Breast epithelium (tissue), 4 donors: ENCODE measurements around the gene KLHL26. TPM values are rescaled to one million over a fixed set of nuclear protein-coding genes. Genes with fewer than 3 reads are reported as not detected.
A peak's percentile ranks its signal among the peaks of the same experiment; 100 is the strongest.

Source experiments
- DNase-seq, 2 donors: peaks; one replicate each; pipeline ENCODE4 v3.0.0-alpha.2; 2019; ENCODE audit warnings: low spot score in 2 of 2
- H3K27ac ChIP-seq, 2 donors: fragments of 200-600 bp; sonication (generic) in 1 of 2; one replicate each; pipeline ENCODE4 v1.5.1; 2016 to 2019; ENCODE audit warnings: mild to moderate bottlenecking in 1 of 2
- H3K27me3 ChIP-seq, 2 donors: fragments of 200-600 bp; sonication (generic) in 1 of 2; one replicate each; pipeline versions ENCODE4 v1.5.1 to v1.6.0; 2017 to 2019; ENCODE audit warnings: control low read depth in 1 of 2, mild to moderate bottlenecking in 1 of 2
- H3K36me3 ChIP-seq: fragments of 200-600 bp; one replicate; pipeline ENCODE4 v1.5.1; 2019
- H3K4me1 ChIP-seq, 2 donors: fragments of 200-600 bp; sonication (generic); one replicate each; pipeline ENCODE4 v1.5.1; 2016 to 2019; ENCODE audit warnings: control low read depth in 1 of 2
- H3K4me3 ChIP-seq, 3 donors: fragments of 200-600 bp; sonication (generic); 1 replicate in 2 of 3; 2 replicates in 1 of 3; pipeline ENCODE4 v1.5.1; 2016 to 2019; ENCODE audit warnings: mild to moderate bottlenecking in 3 of 3, moderate library complexity in 2 of 3
- H3K9me3 ChIP-seq, 2 donors: fragments of 200-600 bp; sonication (generic) in 1 of 2; one replicate each; pipeline ENCODE4 v1.5.1; 2016 to 2019; ENCODE audit warnings: control low read depth in 1 of 2
- CTCF ChIP-seq, 3 donors: fragments of 450-650 bp; IDR thresholded peaks; one replicate each; pipeline ENCODE4 v1.5.1; 2016 to 2017; ENCODE audit warnings: antibody characterized with exemption in 3 of 3, mild to moderate bottlenecking in 3 of 3, moderate library complexity in 3 of 3
- POLR2A ChIP-seq: fragments of 450-650 bp; IDR thresholded peaks from one replicate; pipeline ENCODE4 v1.6.1; 2016; ENCODE audit warnings: antibody characterized with exemption, mild to moderate bottlenecking, moderate library complexity
- POLR2AphosphoS5 ChIP-seq, 3 donors: sonication (generic); formaldehyde crosslinking; IDR thresholded peaks; one replicate each; pipeline ENCODE4 v1.6.1; 2017; ENCODE audit warnings: antibody characterized with exemption in 3 of 3
- intact Hi-C: fragments of 100-400 bp; cut with DNase I; formaldehyde crosslinking; loops from one replicate; pipeline ENCODE4 v1.15.1; 2023; ENCODE audit warnings: low total_unique reads
- total RNA-seq, 3 donors: library from RNA; depleted of rRNA; stranded (reverse); fragments of >200 nt; gene quantifications; one replicate each; pipeline ENCODE4 v1.1.0, GENCODE V29; 2016

KLHL26 gene
- total RNA-seq, 3 donors from 2014 or later, result 7.0 to 18.1 (median 14.7) TPM

GRCh38 chr19:18606281-18607225, 30.3 kb upstream of the KLHL26 start, which contains the start of gene CRLF1:
TSS of gene CRLF1 (minus strand) at chr19:18606799. CDS start at chr19:18606656, 143 bp downstream.
- peaks cover 21 to 73% of the 10 kb centered on the region in 2 donors for H3K27me3 ChIP-seq
- no peak for TF ChIP-seq POLR2A
- no peak for DNase-seq
- intact Hi-C loops, result no loop called here
- H3K36me3 ChIP-seq, result no peaks in the 10 kb centered on the region
- peaks cover 12 to 13% of the 10 kb centered on the region in 2 donors for H3K4me1 ChIP-seq
- no peak within 1 kb of the TSS for H3K27ac ChIP-seq
- H3K9me3 ChIP-seq, result no peaks in the 10 kb centered on the region
- peak within 1 kb of the TSS; percentile 47 to 63 (median 51) for H3K4me3 ChIP-seq

GRCh38 chr19:18607226-18608101, 29.4 kb upstream of the KLHL26 start:
- H3K4me3 ChIP-seq, result peak overlapping the region; percentile 35 to 63 (median 47)
- DNase-seq, result no peak
- no peaks in the 10 kb centered on the region for H3K36me3 ChIP-seq
- no peak overlapping the region for H3K27ac ChIP-seq
- intact Hi-C loops, result no loop called here
- no peak for TF ChIP-seq POLR2A
- TF ChIP-seq CTCF (IDR thresholded peaks at IDR 0.05), result no peak
- TF ChIP-seq POLR2AphosphoS5 (IDR thresholded peaks at IDR 0.05), result no peak
- H3K27me3 ChIP-seq, result peaks cover 23 to 82% of the 10 kb centered on the region in 2 donors
- no peaks in the 10 kb centered on the region for H3K9me3 ChIP-seq
- peaks cover 12 to 19% of the 10 kb centered on the region in 2 donors for H3K4me1 ChIP-seq

GRCh38 chr19:18608102-18608804, 28.6 kb upstream of the KLHL26 start:
- peaks cover 12 to 22% of the 10 kb centered on the region in 2 donors for H3K4me1 ChIP-seq
- H3K9me3 ChIP-seq, result no peaks in the 10 kb centered on the region
- H3K27me3 ChIP-seq, result peaks cover 23 to 90% of the 10 kb centered on the region in 2 donors
- intact Hi-C loops, result no loop called here
- TF ChIP-seq POLR2A (no peak), CTCF (IDR thresholded peaks at IDR 0.05) (no peak), POLR2AphosphoS5 (IDR thresholded peaks at IDR 0.05) (no peak)
- no peak overlapping the region for H3K27ac ChIP-seq
- H3K4me3 ChIP-seq, result no peak overlapping the region
- DNase-seq, result no peak
- H3K36me3 ChIP-seq, result no peaks in the 10 kb centered on the region

GRCh38 chr19:18608805-18609716, 27.8 kb upstream of the KLHL26 start:
- no peak for TF ChIP-seq POLR2AphosphoS5 (IDR thresholded peaks at IDR 0.05)
- TF ChIP-seq POLR2A, result no peak
- no peak for TF ChIP-seq CTCF (IDR thresholded peaks at IDR 0.05)
- Histone ChIP-seq H3K27ac (no peak overlapping the region), H3K4me1 (peaks cover 12 to 22% of the 10 kb centered on the region in 2 donors), H3K4me3 (no peak overlapping the region), H3K9me3 (no peaks in the 10 kb centered on the region), H3K36me3 (no peaks in the 10 kb centered on the region), H3K27me3 (peaks cover 23 to 92% of the 10 kb centered on the region in 2 donors)
- no peak for DNase-seq
- intact Hi-C loops, result no loop called here
